Measurements from ENCODE around the gene CCDC61.

CCDC61 gene

GRCh38 chr19:45994998-45995714, at the start of gene CCDC61:
TSS of gene CCDC61 (plus strand) at chr19:45995467. CDS start at chr19:46003019, 7,552 bp downstream.
- ChIA-PET POLR2A (interaction anchor here (0.6 to 4.1 kb wide), 16 partner anchors 9 to 226 kb away, joined by 3 to 42 read pairs (median 6); partner anchors contain the start of genes FOXA3, IRF2BP1, MYPOP and NOVA2), CTCF (interaction anchor here (0.6 to 1.6 kb wide), 6 partner anchors 14 to 409 kb away, joined by 3 to 6 read pairs (median 3); no protein-coding TSS in a partner anchor)
- peak; percentile 98 for DNase-seq (ENCODE audit: extremely low spot score)
- TF ChIP-seq TARDBP (IDR thresholded peaks at IDR 0.05) (0 out of 2 replicates have a peak, but pooled peaks have one; percentile 20), ELF4 (IDR thresholded peaks at IDR 0.05) (peak; percentile 100), PKNOX1 (IDR thresholded peaks at IDR 0.05) (peak; percentile 100), SP1 (IDR thresholded peaks at IDR 0.05) (peak; percentile 87), BHLHE40 (IDR thresholded peaks at IDR 0.05; ENCODE audit: borderline replicate concordance) (no peak)

GRCh38 chr19:45947926-45948325, 47.3 kb upstream of the CCDC61 start:
- ChIA-PET POLR2A (interaction anchor here (0.6 kb wide), 1 partner anchor 102 kb away, joined by 3 read pairs; no protein-coding TSS in a partner anchor), CTCF (interaction anchor here (0.5 to 0.6 kb wide), 2 partner anchors 14 to 18 kb away, joined by 3 read pairs; no protein-coding TSS in a partner anchor)
- no peak for DNase-seq (ENCODE audit: extremely low spot score)
- TF ChIP-seq TARDBP (IDR thresholded peaks at IDR 0.05) (no peak), ARNT (IDR thresholded peaks at IDR 0.05) (no peak), ZNF384 (IDR thresholded peaks at IDR 0.05) (no peak), FOXA1 (IDR thresholded peaks at IDR 0.05) (no peak), BHLHE40 (IDR thresholded peaks at IDR 0.05; ENCODE audit: borderline replicate concordance) (no peak), LEF1 (IDR thresholded peaks at IDR 0.05; ENCODE audit: borderline replicate concordance) (no peak), HDGF (IDR thresholded peaks at IDR 0.05; ENCODE audit: borderline replicate concordance) (no peak), FOXK2 (IDR thresholded peaks at IDR 0.05) (no peak), CTBP1 (IDR thresholded peaks at IDR 0.05; ENCODE audit: borderline replicate concordance) (no peak), NFRKB (IDR thresholded peaks at IDR 0.05) (no peak), FOXM1 (IDR thresholded peaks at IDR 0.05; ENCODE audit: borderline replicate concordance) (no peak), PKNOX1 (IDR thresholded peaks at IDR 0.05) (no peak), L3MBTL2 (conservative IDR thresholded peaks at IDR 0.05) (no peak), SP1 (IDR thresholded peaks at IDR 0.05) (no peak), ELF4 (IDR thresholded peaks at IDR 0.05) (no peak), SUZ12 (IDR thresholded peaks at IDR 0.05) (no peak)

- TF ChIP-seq TARDBP (IDR thresholded peaks at IDR 0.05) = no peak
- no peak for TF ChIP-seq LEF1 (IDR thresholded peaks at IDR 0.05; ENCODE audit: borderline replicate concordance)
- no peak for TF ChIP-seq ARNT (IDR thresholded peaks at IDR 0.05)
- no peak for TF ChIP-seq BHLHE40 (IDR thresholded peaks at IDR 0.05; ENCODE audit: borderline replicate concordance)
- TF ChIP-seq CTBP1 (IDR thresholded peaks at IDR 0.05; ENCODE audit: borderline replicate concordance) = no peak
- TF ChIP-seq ZNF384 (IDR thresholded peaks at IDR 0.05) = no peak
- TF ChIP-seq ELF4 (IDR thresholded peaks at IDR 0.05) = no peak
- no peak for TF ChIP-seq PKNOX1 (IDR thresholded peaks at IDR 0.05)
- TF ChIP-seq SP1 (IDR thresholded peaks at IDR 0.05) = no peak
- no peak for TF ChIP-seq SUZ12 (IDR thresholded peaks at IDR 0.05)
- no peak for TF ChIP-seq FOXK2 (IDR thresholded peaks at IDR 0.05)
- TF ChIP-seq FOXA1 (IDR thresholded peaks at IDR 0.05) = no peak
- no peak for TF ChIP-seq NFRKB (IDR thresholded peaks at IDR 0.05)
- ChIA-PET POLR2A (no interaction called here), CTCF (no interaction called here)
- no peak for DNase-seq (ENCODE audit: extremely low spot score)
These were observed 43.0 kb upstream of the CCDC61 start for GRCh38 chr19:45952341-45952685.

- DNase-seq (ENCODE audit: extremely low spot score) = peak; percentile 85
- POLR2A ChIA-PET = no interaction called here
- CTCF ChIA-PET = no interaction called here
- TF ChIP-seq L3MBTL2 (conservative IDR thresholded peaks at IDR 0.05) (peak; percentile 42), FOXM1 (IDR thresholded peaks at IDR 0.05; ENCODE audit: borderline replicate concordance) (no peak)
These were observed 42.4 kb upstream of the CCDC61 start for GRCh38 chr19:45952686-45953505.

GRCh38 chr19:45953676-45954075, 41.6 kb upstream of the CCDC61 start:
- no peak for DNase-seq (ENCODE audit: extremely low spot score)
- ChIA-PET CTCF (no interaction called here), POLR2A (no interaction called here)
- no peak for TF ChIP-seq NFRKB (IDR thresholded peaks at IDR 0.05)
- TF ChIP-seq ZNF384 (IDR thresholded peaks at IDR 0.05) = no peak
- no peak for TF ChIP-seq L3MBTL2 (conservative IDR thresholded peaks at IDR 0.05)
- TF ChIP-seq ARNT (IDR thresholded peaks at IDR 0.05) = no peak
- no peak for TF ChIP-seq LEF1 (IDR thresholded peaks at IDR 0.05; ENCODE audit: borderline replicate concordance)

GRCh38 chr19:45954156-45954555, 41.1 kb upstream of the CCDC61 start:
- TF ChIP-seq SP1 (IDR thresholded peaks at IDR 0.05) = no peak
- no peak for TF ChIP-seq CTBP1 (IDR thresholded peaks at IDR 0.05; ENCODE audit: borderline replicate concordance)
- TF ChIP-seq FOXK2 (IDR thresholded peaks at IDR 0.05) = no peak
- no peak for TF ChIP-seq NFRKB (IDR thresholded peaks at IDR 0.05)
- no peak for TF ChIP-seq L3MBTL2 (conservative IDR thresholded peaks at IDR 0.05)
- TF ChIP-seq ZNF384 (IDR thresholded peaks at IDR 0.05) = no peak
- TF ChIP-seq ELF4 (IDR thresholded peaks at IDR 0.05) = no peak
- no peak for TF ChIP-seq BHLHE40 (IDR thresholded peaks at IDR 0.05; ENCODE audit: borderline replicate concordance)
- TF ChIP-seq FOXA1 (IDR thresholded peaks at IDR 0.05) = no peak
- TF ChIP-seq HDGF (IDR thresholded peaks at IDR 0.05; ENCODE audit: borderline replicate concordance) = no peak
- TF ChIP-seq FOXM1 (IDR thresholded peaks at IDR 0.05; ENCODE audit: borderline replicate concordance) = no peak
- TF ChIP-seq ARNT (IDR thresholded peaks at IDR 0.05) = no peak
- no peak for TF ChIP-seq SUZ12 (IDR thresholded peaks at IDR 0.05)
- no peak for TF ChIP-seq PKNOX1 (IDR thresholded peaks at IDR 0.05)
- TF ChIP-seq TARDBP (IDR thresholded peaks at IDR 0.05) = no peak
- no peak for TF ChIP-seq LEF1 (IDR thresholded peaks at IDR 0.05; ENCODE audit: borderline replicate concordance)
- CTCF ChIA-PET = no interaction called here
- POLR2A ChIA-PET = no interaction called here
- DNase-seq (ENCODE audit: extremely low spot score) = no peak

Data from HEK293T (cell line).